Measurements from ENCODE around the gene SFXN5. TPM values are rescaled to one million over a fixed set of nuclear protein-coding genes. Genes with fewer than 3 reads are reported as not detected.

Gene SFXN5
- polyA plus RNA-seq, 1 donor from 2014 or later: 5.8 TPM

GRCh38 chr2:73033766-73034381 lies 37.6 kb downstream of the SFXN5 start:
- Histone ChIP-seq H3K9me3 (ENCODE audit: low read length) (no peaks in the 10 kb centered on the region), H3K4me2 (ENCODE audit: low read length) (no peak overlapping the region), H3K27me3 (ENCODE audit: insufficient read depth, low read depth, low read length) (no peaks in the 10 kb centered on the region), H3K79me2 (replicated peaks; ENCODE audit: insufficient read depth, low read length) (no peaks in the 10 kb centered on the region), H3K9ac (ENCODE audit: low read length) (no peak overlapping the region), H3F3A (ENCODE audit: insufficient read depth, low read length, poor library complexity, severe bottlenecking) (no peaks in the 10 kb centered on the region), H3K27ac (ENCODE audit: low read length) (no peak overlapping the region), H3K4me3 (ENCODE audit: low read length) (no peak overlapping the region), H3K9me2 (ENCODE audit: insufficient read depth, low read length) (no peaks in the 10 kb centered on the region), H2AFZ (ENCODE audit: low read depth, low read length) (no peak overlapping the region), H3K36me3 (ENCODE audit: insufficient read depth, low read length) (no peaks in the 10 kb centered on the region), H4K20me1 (ENCODE audit: insufficient read depth) (no peaks in the 10 kb centered on the region)
- TF ChIP-seq POLR2AphosphoS5 (IDR thresholded peaks at IDR 0.05) (no peak), MXI1 (conservative IDR thresholded peaks at IDR 0.05; ENCODE audit: poor library complexity, severe bottlenecking) (no peak), SMC3 (conservative IDR thresholded peaks at IDR 0.05; ENCODE audit: poor library complexity) (no peak), CTCF (IDR thresholded peaks at IDR 0.05; ENCODE audit: poor library complexity, severe bottlenecking) (no peak)

- Histone ChIP-seq H3K9ac (ENCODE audit: low read length) (no peak overlapping the region), H3K4me3 (ENCODE audit: low read length) (no peak overlapping the region), H3F3A (ENCODE audit: insufficient read depth, low read length, poor library complexity, severe bottlenecking) (no peaks in the 10 kb centered on the region), H2AFZ (ENCODE audit: low read depth, low read length) (no peak overlapping the region), H3K27ac (ENCODE audit: low read length) (no peak overlapping the region), H3K4me2 (ENCODE audit: low read length) (no peak overlapping the region), H3K79me2 (replicated peaks; ENCODE audit: insufficient read depth, low read length) (no peaks in the 10 kb centered on the region), H3K9me2 (ENCODE audit: insufficient read depth, low read length) (no peaks in the 10 kb centered on the region), H3K36me3 (ENCODE audit: insufficient read depth, low read length) (no peaks in the 10 kb centered on the region), H3K9me3 (ENCODE audit: low read length) (no peaks in the 10 kb centered on the region), H4K20me1 (ENCODE audit: insufficient read depth) (no peaks in the 10 kb centered on the region), H3K27me3 (ENCODE audit: insufficient read depth, low read depth, low read length) (no peaks in the 10 kb centered on the region)
- TF ChIP-seq SMC3 (conservative IDR thresholded peaks at IDR 0.05; ENCODE audit: poor library complexity) (no peak), POLR2AphosphoS5 (IDR thresholded peaks at IDR 0.05) (no peak), REST (IDR thresholded peaks at IDR 0.05; ENCODE audit: borderline replicate concordance) (no peak), RAD21 (conservative IDR thresholded peaks at IDR 0.05) (no peak), MXI1 (conservative IDR thresholded peaks at IDR 0.05; ENCODE audit: poor library complexity, severe bottlenecking) (no peak), TAF1 (IDR thresholded peaks at IDR 0.05; ENCODE audit: low read depth) (no peak), EP300 (conservative IDR thresholded peaks at IDR 0.05; ENCODE audit: poor library complexity, severe bottlenecking) (no peak), EZH2 (IDR thresholded peaks at IDR 0.05; ENCODE audit: borderline replicate concordance, insufficient read depth, low read length, poor library complexity, severe bottlenecking) (no peak)
Measured at GRCh38 chr2:73033142-73033765, 38.3 kb downstream of the SFXN5 start.

Measured in neural cell (in vitro differentiated cells).